HG02759 (cell line): ENCODE results near the gene MYLK2.

Experiments
- ATAC-seq: cut with Tn5 transposase; IDR thresholded peaks from one replicate; pipeline ENCODE4 v1.9.1; 2021; ENCODE audit warnings: mild to moderate bottlenecking, moderate library complexity; ENCODE audit not compliant: unreplicated experiment

MYLK2 gene

DNA sequence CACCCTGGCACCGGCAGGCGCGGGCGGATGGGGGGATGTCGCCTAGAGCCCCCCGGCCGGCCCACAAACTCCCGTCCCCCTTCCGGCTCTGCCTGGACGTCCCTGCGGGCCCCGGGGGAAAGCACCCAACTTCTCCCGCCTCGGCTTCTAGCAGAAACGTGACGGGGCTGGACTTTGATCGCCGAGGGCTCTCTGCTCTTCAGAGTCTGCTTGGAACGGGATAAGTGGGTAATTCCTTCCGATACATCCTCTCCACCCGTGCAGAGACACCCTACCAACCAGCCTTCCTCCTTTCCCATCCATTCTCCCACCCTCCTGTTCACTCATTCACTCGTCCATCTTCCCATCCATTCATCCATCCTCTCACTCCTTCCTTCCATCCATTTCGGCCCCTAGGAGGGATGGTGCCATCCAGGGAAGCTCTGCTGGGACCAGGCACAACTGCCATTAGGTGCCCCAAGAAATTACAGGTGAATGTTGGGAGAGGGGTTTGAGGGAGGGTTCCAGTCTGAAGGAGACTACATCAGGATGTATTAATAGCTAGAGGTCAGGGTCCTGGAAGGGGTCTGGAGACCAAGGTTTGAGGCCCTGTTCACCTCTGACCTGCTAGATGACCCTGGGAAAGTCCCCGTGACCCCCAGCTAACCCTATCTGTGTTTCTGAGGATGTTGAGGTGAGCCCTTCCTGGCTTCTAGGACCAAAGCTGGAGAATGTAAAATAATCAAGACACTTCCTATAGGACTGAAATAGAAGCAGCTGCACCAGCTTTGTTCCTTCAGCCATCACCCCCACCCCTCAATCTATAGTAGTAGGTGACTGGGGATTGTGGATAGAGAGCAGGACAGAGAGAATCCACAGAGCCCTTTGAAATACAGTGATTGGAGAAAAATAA lies 51.8 kb downstream of the MYLK2 start:
- ATAC-seq = no peak

DNA sequence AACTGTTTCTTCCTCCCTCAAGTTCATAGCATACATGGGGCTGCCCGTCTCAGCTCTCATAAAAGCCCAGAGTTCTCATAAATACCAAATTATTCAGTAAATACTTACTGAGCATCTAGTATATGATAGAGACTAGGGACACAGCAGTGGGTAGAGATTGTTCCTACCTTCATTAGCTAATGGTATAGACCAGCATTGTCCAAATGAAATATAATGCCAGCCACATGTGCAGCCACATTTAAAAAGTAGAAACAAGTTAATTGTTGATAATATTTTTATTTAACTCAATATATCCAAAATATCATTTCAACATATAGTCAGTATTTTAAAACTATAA lies 52.4 kb downstream of the MYLK2 start:
- ATAC-seq = no peak

DNA sequence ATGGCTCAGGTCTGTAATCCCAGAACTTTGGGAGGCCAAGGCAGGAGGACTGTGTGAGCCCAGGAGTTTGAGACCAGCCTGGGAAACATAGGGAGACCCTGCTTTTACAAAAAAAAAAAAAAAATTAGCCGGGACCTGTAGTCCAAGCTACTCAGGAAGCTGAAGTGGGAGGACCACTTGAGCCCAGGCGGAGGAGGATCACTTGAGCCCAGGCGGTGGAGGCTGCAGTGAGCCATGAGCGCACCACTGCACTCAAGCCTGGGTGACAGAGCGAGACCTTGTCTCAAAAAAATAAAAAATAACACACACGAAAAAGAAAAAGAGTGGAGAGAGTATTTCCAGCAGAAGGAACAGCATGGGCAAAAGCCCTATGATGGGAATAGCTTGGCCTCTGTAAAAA lies 53.2 kb downstream of the MYLK2 start:
- no peak for ATAC-seq

DNA sequence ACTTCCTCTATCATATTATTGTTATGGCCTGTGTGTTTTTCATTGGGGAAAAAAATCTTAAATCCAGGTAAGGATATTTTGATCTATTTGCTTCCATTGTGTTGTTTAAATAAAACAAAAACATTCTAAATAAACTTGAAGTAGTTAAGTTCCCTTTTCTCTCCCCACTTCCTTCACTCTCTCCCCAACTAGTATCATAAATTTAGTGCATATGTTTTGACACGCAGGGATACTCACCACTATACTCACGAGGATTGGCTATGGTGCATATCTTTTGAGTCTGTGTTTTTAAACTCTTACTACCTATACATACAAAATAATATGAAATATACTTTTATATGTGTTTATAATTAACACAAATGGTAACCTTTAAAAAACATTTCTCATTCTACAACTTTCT lies 56.5 kb downstream of the MYLK2 start:
- no peak for ATAC-seq

DNA sequence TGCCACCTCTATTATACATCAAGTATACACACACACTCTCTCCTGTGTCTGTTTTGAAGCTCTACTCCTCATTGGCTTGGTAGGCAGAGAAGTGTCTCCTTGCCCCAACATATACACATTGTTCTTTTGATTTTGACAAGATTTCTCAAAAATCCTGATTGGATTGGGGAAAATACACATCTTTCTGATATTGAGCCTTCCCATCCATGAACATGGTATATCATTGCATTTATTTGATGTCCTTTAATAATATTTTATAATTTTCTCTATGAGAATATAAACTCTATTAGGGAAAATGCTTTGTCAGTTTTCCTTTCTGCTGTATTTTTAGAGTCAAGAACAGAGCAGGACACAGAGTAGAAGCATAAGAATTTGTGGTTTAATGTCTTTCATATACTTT lies 58.5 kb downstream of the MYLK2 start:
- no peak for ATAC-seq

DNA sequence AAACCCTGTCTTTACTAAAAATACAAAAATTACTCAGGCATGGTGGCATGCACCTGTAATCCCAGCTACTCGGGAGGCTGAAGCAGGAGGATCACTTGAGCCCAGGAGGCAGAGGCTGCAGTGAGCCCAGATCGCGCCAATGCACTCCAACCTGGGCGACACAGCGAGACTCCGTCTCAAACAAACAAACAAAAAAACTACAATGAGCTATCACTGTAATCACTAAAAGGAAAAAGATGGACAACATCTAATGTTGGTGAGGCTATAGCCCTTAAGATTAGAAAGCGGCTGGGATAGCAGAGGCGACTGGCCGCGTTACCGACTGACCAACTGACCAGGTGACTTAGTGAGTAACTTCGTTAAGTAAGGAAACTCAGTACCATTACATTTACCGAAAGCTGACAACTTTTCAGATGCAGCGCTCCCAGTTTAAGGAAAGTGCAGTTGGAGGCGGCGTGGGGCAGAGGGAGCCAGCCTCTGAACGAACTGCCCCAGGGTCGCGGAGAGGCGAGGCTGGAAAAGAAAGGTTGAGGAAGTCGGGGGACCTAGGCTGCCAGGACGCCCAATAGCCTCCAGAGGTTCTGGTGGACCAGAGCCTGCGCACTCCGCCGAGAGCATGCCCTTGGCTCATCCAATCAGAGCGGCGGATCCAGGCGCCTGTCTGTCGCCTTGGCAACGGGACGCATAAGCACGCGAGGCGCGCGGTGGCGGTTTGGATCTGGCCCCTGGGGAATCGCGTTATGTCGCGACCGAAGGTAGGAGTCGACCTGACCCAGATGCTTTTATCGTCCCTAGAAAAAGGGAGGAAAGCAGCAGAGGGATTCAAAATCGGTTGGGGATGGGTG lies 60.2 kb downstream of the MYLK2 start:
- peak; percentile 96 for ATAC-seq

DNA sequence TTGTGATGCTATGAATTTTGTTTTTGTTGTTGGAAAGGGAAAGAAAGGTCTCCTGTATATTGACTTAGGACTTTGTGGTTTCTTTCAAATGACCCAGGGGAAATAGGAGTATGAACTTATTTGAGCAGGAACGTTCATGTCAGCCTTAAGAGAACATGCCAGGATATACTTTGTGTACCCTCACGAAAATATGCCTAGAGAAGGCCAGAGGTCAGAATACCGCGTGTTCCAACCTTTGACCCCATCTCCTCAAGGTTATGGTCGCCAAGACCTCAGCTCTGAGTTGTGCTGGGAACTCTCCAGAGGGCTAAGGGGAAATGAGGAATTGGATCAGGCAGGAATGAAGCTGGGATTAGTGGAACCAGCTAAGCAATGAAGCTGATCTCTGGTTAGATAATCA lies 62.8 kb downstream of the MYLK2 start:
- no peak for ATAC-seq

DNA sequence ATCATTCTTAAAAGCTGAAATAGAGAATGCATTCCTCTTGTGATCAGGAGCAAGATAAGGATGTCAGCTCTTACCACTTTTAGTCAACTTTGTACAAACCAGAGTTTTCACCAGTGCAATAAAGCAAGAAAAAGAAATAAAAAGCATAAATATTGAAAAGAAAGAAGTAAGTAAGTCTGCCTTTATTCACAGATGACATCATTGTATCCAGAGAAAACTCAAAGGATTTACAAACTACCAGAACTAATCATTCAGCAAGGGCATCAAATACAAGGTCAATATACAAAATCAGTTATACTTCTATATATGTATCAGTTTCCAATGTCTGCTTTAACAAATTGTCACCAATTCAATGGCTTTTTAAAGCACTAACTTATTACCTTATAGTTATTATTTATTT lies 64.7 kb downstream of the MYLK2 start:
- ATAC-seq = no peak
